Liver (tissue), 9 donors: ENCODE measurements around the gene GBA3. TPM values are rescaled to one million over a fixed set of nuclear protein-coding genes. Genes with fewer than 3 reads are reported as not detected.

Experiments
- DNase-seq: peaks from one replicate; pipeline ENCODE4 v3.0.0-alpha.2; 2017; ENCODE audit warnings: low spot score
- H3K27ac ChIP-seq, 2 donors: one replicate each; pipeline ENCODE4 v1.7.0; 2013; ENCODE audit warnings: inconsistent platforms in 2 of 2, low read length in 2 of 2, control low read depth in 1 of 2, low read depth in 1 of 2, mild to moderate bottlenecking in 1 of 2
- H3K27me3 ChIP-seq, 4 donors: one replicate each; pipeline versions ENCODE4 v1.6.1 to v1.7.0; 2013; ENCODE audit warnings: low read length in 3 of 4, inconsistent platforms in 1 of 4, mild to moderate bottlenecking in 1 of 4, moderate library complexity in 1 of 4; ENCODE audit not compliant: control insufficient read depth in 4 of 4, insufficient read depth in 4 of 4
- H3K36me3 ChIP-seq, 4 donors: one replicate each; pipeline versions ENCODE4 v1.6.1 to v1.7.0; 2013; ENCODE audit warnings: low read length in 3 of 4, mild to moderate bottlenecking in 3 of 4, low read depth in 1 of 4, moderate library complexity in 1 of 4; ENCODE audit not compliant: control insufficient read depth in 4 of 4, insufficient read depth in 3 of 4
- H3K4me1 ChIP-seq, 4 donors: one replicate each; pipeline versions ENCODE4 v1.6.1 to v1.7.0; 2013; ENCODE audit warnings: low read length in 3 of 4, mild to moderate bottlenecking in 3 of 4, moderate library complexity in 1 of 4; ENCODE audit not compliant: control insufficient read depth in 4 of 4, insufficient read depth in 4 of 4
- H3K4me3 ChIP-seq, 3 donors: one replicate each; pipeline versions ENCODE4 v1.6.1 to v1.7.0; 2013; ENCODE audit warnings: low read length in 3 of 3, control low read depth in 1 of 3, low read depth in 1 of 3, mild to moderate bottlenecking in 1 of 3
- H3K9ac ChIP-seq, 2 donors: one replicate each; pipeline ENCODE4 v1.7.0; 2013; ENCODE audit warnings: low read length in 2 of 2, mild to moderate bottlenecking in 2 of 2, moderate library complexity in 2 of 2, control low read depth in 1 of 2, low read depth in 1 of 2
- H3K9me3 ChIP-seq, 4 donors: one replicate each; pipeline versions ENCODE4 v1.6.1 to v1.7.0; 2013; ENCODE audit warnings: low read length in 3 of 4; ENCODE audit not compliant: control insufficient read depth in 4 of 4
- EGR1 ChIP-seq, 2 donors: IDR thresholded peaks; 2 replicates each; pipeline ENCODE4 v1.6.1; 2016 to 2018; ENCODE audit warnings: antibody characterized with exemption in 2 of 2, low read depth in 2 of 2
- FOXA1 ChIP-seq: IDR thresholded peaks from 2 replicates; pipeline ENCODE4 v1.6.1; 2016; ENCODE audit warnings: antibody characterized with exemption
- FOXA2 ChIP-seq: IDR thresholded peaks from 2 replicates; pipeline ENCODE4 v1.6.1; 2016; ENCODE audit warnings: antibody characterized with exemption
- GABPA ChIP-seq, 2 donors: IDR thresholded peaks in 1 of 2; conservative IDR thresholded peaks in 1 of 2; 2 replicates each; pipeline ENCODE4 v1.6.1; 2016; ENCODE audit warnings: antibody characterized with exemption in 2 of 2, mild to moderate bottlenecking in 1 of 2, moderate library complexity in 1 of 2
- HNF4A ChIP-seq, 2 donors: conservative IDR thresholded peaks; 2 replicates each; pipeline ENCODE4 v1.6.1; 2016; ENCODE audit warnings: antibody characterized with exemption in 2 of 2, mild to moderate bottlenecking in 2 of 2
- HNF4G ChIP-seq: IDR thresholded peaks from 2 replicates; pipeline ENCODE4 v1.6.1; 2016; ENCODE audit warnings: antibody characterized with exemption
- JUND ChIP-seq, 2 donors: IDR thresholded peaks; 2 replicates each; pipeline ENCODE4 v1.6.1; 2016; ENCODE audit warnings: antibody characterized with exemption in 2 of 2
- NR2F2 ChIP-seq: IDR thresholded peaks from 2 replicates; pipeline ENCODE4 v1.6.1; 2016; ENCODE audit warnings: antibody characterized with exemption
- RAD21 ChIP-seq, 2 donors: IDR thresholded peaks; 2 replicates each; pipeline ENCODE4 v1.6.1; 2016; ENCODE audit warnings: antibody characterized with exemption in 2 of 2, mild to moderate bottlenecking in 2 of 2
- RXRA ChIP-seq, 2 donors: IDR thresholded peaks; 2 replicates each; pipeline ENCODE4 v1.6.1; 2017 to 2018; ENCODE audit warnings: antibody characterized with exemption in 2 of 2, mild to moderate bottlenecking in 1 of 2
- SP1 ChIP-seq: IDR thresholded peaks from 2 replicates; pipeline ENCODE4 v1.6.1; 2018; ENCODE audit warnings: antibody characterized with exemption, mild to moderate bottlenecking
- TAF1 ChIP-seq: conservative IDR thresholded peaks from 2 replicates; pipeline ENCODE4 v1.6.1; 2016; ENCODE audit warnings: antibody characterized with exemption, mild to moderate bottlenecking
- YY1 ChIP-seq: IDR thresholded peaks from 2 replicates; pipeline ENCODE4 v1.6.1; 2016; ENCODE audit warnings: antibody characterized with exemption, mild to moderate bottlenecking
- WGBS: extraction: QIAGEN DNeasy Blood & Tissue Kit; methylation state at CpG from one replicate; pipeline ENCODE4 v1.1.7; 2013; 5-methylcytosine and 5-hydroxymethylcytosine counted together
- polyA plus RNA-seq, 2 donors: library from polyadenylated mRNA; stranded (reverse) in 1 of 2; unstranded in 1 of 2; fragments of 200-250 nt in 1 of 2; fragments of >200 nt in 1 of 2; fragmentation: Nextera tagmentation in 1 of 2; extraction: Ambion mirVana in 1 of 2; gene quantifications; one replicate each; pipeline versions ENCODE4 v1.2.1 to v1.2.3, GENCODE V29; 2013 to 2015
- total RNA-seq, 2 donors: library from RNA; depleted of rRNA; stranded (reverse); fragments of >200 nt; gene quantifications; one replicate each; pipeline ENCODE4 v1.2.3, GENCODE V29; 2014
- TF ChIP-seq, protein P1 (sequence below): IDR thresholded peaks from 2 replicates; pipeline ENCODE4 v1.6.1; 2016; ENCODE audit warnings: antibody characterized with exemption
- TF ChIP-seq, protein P2 (sequence below): fragments of 150-350 bp; IDR thresholded peaks from 2 replicates; pipeline ENCODE4 v1.5.1; 2017; ENCODE audit warnings: improper control_type of control experiment, low read depth, low read length; ENCODE audit not compliant: missing input control
- TF ChIP-seq, protein P3 (sequence below): IDR thresholded peaks from 2 replicates; pipeline ENCODE4 v1.6.1; 2016; ENCODE audit warnings: antibody characterized with exemption
- TF ChIP-seq, protein P4 (sequence below): IDR thresholded peaks from 2 replicates; pipeline ENCODE4 v1.6.1; 2016; ENCODE audit warnings: antibody characterized with exemption, mild to moderate bottlenecking
- donor health status: healthy.
- donor health status: healthy.
- donor health status: healthy.
- donor health status: healthy.
- donor health status: healthy.

Gene GBA3
- total and polyA plus RNA-seq, 4 donors: 10.6 to 36.7 (median 18.9) TPM

DNA sequence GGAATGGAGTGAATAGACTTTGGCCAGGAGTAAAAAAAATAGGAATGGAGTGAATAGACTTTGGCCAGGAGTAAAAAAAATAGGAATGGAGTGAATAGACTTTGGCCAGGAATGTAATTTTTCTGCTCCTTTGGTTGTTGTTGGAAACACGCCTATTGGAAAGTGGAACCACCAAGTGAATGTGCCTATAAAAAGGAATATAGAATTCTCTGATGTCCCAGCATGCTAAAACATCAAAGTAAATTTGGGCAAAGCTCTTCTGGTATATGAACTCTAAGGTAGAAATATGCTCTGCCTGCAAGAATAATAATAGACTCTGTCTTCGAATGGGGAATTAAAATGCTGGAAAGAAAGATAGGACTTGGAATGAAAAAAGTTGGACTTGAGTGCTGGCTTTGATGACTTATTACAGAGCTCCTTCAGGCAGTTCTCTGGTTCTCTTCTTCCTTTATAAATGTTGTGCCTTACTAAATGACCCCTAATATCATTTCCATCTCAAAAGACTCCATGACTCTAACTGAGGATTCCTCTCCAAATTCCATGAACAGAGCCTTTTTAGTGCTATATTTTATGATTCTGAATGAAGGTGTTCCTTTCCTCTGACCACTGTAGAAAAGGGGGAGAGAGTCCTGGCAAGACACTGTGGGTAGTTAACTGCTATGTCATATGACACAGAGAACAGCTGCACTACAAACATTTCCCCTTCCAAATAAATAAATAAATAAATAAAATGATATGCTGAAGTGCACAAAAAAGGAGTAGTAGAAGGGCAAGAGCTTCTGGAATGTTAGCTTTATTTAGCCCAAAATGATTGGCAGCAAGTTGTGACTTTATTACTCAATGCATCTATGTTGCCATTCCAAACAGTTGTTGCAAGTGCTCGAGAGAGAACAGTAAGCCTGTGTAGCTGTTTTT is 13.5 kb upstream of the GBA3 start (continued):
- TF ChIP-seq, protein P1, sequence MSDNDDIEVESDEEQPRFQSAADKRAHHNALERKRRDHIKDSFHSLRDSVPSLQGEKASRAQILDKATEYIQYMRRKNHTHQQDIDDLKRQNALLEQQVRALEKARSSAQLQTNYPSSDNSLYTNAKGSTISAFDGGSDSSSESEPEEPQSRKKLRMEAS: peak; percentile 28
- TF ChIP-seq YY1 (no peak), RXRA (IDR thresholded peaks at IDR 0.05) (peak; percentile 27 to 40)
- TF ChIP-seq, protein P2, sequence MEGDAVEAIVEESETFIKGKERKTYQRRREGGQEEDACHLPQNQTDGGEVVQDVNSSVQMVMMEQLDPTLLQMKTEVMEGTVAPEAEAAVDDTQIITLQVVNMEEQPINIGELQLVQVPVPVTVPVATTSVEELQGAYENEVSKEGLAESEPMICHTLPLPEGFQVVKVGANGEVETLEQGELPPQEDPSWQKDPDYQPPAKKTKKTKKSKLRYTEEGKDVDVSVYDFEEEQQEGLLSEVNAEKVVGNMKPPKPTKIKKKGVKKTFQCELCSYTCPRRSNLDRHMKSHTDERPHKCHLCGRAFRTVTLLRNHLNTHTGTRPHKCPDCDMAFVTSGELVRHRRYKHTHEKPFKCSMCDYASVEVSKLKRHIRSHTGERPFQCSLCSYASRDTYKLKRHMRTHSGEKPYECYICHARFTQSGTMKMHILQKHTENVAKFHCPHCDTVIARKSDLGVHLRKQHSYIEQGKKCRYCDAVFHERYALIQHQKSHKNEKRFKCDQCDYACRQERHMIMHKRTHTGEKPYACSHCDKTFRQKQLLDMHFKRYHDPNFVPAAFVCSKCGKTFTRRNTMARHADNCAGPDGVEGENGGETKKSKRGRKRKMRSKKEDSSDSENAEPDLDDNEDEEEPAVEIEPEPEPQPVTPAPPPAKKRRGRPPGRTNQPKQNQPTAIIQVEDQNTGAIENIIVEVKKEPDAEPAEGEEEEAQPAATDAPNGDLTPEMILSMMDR: no peak

DNA sequence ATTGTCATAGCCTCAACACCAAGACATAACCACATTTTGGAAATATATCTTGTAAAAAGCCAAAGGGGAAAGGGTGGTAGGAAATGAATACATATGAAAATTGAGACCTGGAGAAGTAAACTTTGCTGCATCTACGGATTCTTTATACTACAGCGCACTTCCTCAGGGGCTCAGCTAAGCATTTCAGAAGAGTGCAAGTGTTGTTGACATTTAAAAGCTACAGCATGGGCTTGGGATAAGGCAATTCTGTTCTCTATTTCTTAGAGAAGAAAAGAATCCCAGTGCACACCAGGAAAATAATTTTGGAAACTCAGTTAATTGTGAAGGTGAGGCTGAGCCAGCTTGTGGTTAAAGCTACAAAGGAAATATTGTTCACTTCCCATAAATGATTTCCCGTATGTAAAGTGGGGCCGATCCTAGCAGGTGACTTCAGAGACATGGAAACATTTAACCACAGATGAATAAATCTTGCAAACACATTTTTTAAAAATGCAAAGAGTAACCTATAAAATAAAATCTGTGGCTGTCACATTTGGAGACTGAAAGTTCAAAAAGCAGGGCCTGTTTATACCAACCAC is 12.6 kb upstream of the GBA3 start:
- WGBS: 70% methylated on average over 4 of the region's 4 CpGs
- Histone ChIP-seq H3K9me3 (no peaks in the 10 kb centered on the region), H3K4me1 (peaks cover 7 to 14% (median 13%) of the 10 kb centered on the region in 4 donors), H3K27me3 (no peaks in the 10 kb centered on the region), H3K4me3 (no peak overlapping the region), H3K9ac (no peak overlapping the region), H3K27ac (no peak overlapping the region), H3K36me3 (no peaks in the 10 kb centered on the region)
- TF ChIP-seq, protein P3, sequence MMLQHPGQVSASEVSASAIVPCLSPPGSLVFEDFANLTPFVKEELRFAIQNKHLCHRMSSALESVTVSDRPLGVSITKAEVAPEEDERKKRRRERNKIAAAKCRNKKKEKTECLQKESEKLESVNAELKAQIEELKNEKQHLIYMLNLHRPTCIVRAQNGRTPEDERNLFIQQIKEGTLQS: no peak
- TF ChIP-seq SP1 (no peak), NR2F2 (no peak), JUND (IDR thresholded peaks at IDR 0.05) (no peak), HNF4G (no peak)
- TF ChIP-seq, protein P4, sequence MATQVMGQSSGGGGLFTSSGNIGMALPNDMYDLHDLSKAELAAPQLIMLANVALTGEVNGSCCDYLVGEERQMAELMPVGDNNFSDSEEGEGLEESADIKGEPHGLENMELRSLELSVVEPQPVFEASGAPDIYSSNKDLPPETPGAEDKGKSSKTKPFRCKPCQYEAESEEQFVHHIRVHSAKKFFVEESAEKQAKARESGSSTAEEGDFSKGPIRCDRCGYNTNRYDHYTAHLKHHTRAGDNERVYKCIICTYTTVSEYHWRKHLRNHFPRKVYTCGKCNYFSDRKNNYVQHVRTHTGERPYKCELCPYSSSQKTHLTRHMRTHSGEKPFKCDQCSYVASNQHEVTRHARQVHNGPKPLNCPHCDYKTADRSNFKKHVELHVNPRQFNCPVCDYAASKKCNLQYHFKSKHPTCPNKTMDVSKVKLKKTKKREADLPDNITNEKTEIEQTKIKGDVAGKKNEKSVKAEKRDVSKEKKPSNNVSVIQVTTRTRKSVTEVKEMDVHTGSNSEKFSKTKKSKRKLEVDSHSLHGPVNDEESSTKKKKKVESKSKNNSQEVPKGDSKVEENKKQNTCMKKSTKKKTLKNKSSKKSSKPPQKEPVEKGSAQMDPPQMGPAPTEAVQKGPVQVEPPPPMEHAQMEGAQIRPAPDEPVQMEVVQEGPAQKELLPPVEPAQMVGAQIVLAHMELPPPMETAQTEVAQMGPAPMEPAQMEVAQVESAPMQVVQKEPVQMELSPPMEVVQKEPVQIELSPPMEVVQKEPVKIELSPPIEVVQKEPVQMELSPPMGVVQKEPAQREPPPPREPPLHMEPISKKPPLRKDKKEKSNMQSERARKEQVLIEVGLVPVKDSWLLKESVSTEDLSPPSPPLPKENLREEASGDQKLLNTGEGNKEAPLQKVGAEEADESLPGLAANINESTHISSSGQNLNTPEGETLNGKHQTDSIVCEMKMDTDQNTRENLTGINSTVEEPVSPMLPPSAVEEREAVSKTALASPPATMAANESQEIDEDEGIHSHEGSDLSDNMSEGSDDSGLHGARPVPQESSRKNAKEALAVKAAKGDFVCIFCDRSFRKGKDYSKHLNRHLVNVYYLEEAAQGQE: no peak
- TF ChIP-seq, protein P1: no peak
- no peak for DNase-seq

DNA sequence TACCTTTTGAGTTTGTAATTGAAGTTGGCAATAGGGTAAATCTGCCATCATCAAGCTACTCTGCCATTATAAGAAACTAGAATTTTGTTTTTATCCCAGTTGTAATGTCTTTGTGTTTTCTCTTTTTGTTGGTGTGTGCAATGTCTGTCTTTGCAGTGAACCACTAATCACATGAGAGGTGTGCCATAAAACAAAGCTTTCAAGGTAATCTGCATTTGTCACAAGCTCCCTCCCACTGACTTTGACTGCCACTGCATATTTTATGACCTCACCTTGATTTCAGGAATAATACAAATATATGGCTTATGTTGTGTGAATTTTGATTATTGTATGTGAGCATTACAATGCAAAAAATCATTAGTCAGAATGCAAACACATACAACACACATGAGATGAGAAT is 9.0 kb upstream of the GBA3 start:
- no peaks in the 10 kb centered on the region for H3K36me3 ChIP-seq
- H3K9me3 ChIP-seq: no peaks in the 10 kb centered on the region
- H3K27me3 ChIP-seq: no peaks in the 10 kb centered on the region
- DNase-seq: no peak
- H3K4me1 ChIP-seq: peaks cover 7 to 14% (median 13%) of the 10 kb centered on the region in 4 donors
- H3K9ac ChIP-seq: no peak overlapping the region
- H3K27ac ChIP-seq: no peak overlapping the region
- H3K4me3 ChIP-seq: no peak overlapping the region
- TF ChIP-seq RXRA (IDR thresholded peaks at IDR 0.05) (no peak), FOXA2 (no peak), RAD21 (IDR thresholded peaks at IDR 0.05) (no peak), EGR1 (IDR thresholded peaks at IDR 0.05; ENCODE audit: low read depth in 2 of 2) (no peak), NR2F2 (no peak), HNF4G (no peak), JUND (IDR thresholded peaks at IDR 0.05) (no peak), HNF4A (conservative IDR thresholded peaks at IDR 0.05) (no peak), TAF1 (no peak), SP1 (no peak), YY1 (no peak), FOXA1 (no peak), GABPA (IDR thresholded peaks at IDR 0.05 in 1 of 2, conservative IDR thresholded peaks at IDR 0.05 in 1 of 2) (no peak)
- TF ChIP-seq, protein P4: no peak
- TF ChIP-seq, protein P3: no peak
